ENCODE results near the gene FXYD4. TPM values are rescaled to one million over a fixed set of nuclear protein-coding genes. Genes with fewer than 3 reads are reported as not detected.

FXYD4 gene
- total RNA-seq, 1 donor from 2014 or later, result not detected

- no peak overlapping the region for H3K27ac ChIP-seq
- DNase-seq (ENCODE audit: extremely low spot score in 2 of 2), result no peak
- no peaks in the 10 kb centered on the region for H3K36me3 ChIP-seq
- intact Hi-C loops (cut with DNase I), result no loop called here
- TF ChIP-seq POLR2A (IDR thresholded peaks at IDR 0.05), result no peak
- TF ChIP-seq POLR2AphosphoS5 (IDR thresholded peaks at IDR 0.05; ENCODE audit: insufficient read depth in 1 of 2, low read depth in 1 of 2), result no peak
- TF ChIP-seq CTCF (IDR thresholded peaks at IDR 0.05), result no peak
- no peaks in the 10 kb centered on the region for H3K9me3 ChIP-seq
- H3K27me3 ChIP-seq, result no peaks in the 10 kb centered on the region
- no peaks in the 10 kb centered on the region for H3K4me1 ChIP-seq
- no peak overlapping the region for H3K4me3 ChIP-seq
Measured at GRCh38 chr10:43340101-43340500, 31.3 kb upstream of the FXYD4 start.

GRCh38 chr10:43340619-43341018, 30.8 kb upstream of the FXYD4 start:
- no peak for TF ChIP-seq POLR2A (IDR thresholded peaks at IDR 0.05)
- TF ChIP-seq POLR2AphosphoS5 (IDR thresholded peaks at IDR 0.05; ENCODE audit: insufficient read depth in 1 of 2, low read depth in 1 of 2), result no peak
- no peak for TF ChIP-seq CTCF (IDR thresholded peaks at IDR 0.05)
- H3K27me3 ChIP-seq, result no peaks in the 10 kb centered on the region
- no peaks in the 10 kb centered on the region for H3K9me3 ChIP-seq
- H3K4me3 ChIP-seq, result no peak overlapping the region
- no peaks in the 10 kb centered on the region for H3K4me1 ChIP-seq
- intact Hi-C loops (cut with DNase I), result no loop called here
- no peak for DNase-seq (ENCODE audit: extremely low spot score in 2 of 2)
- H3K36me3 ChIP-seq, result no peaks in the 10 kb centered on the region
- no peak overlapping the region for H3K27ac ChIP-seq

GRCh38 chr10:43341450-43341849, 30.0 kb upstream of the FXYD4 start:
- no peaks in the 10 kb centered on the region for H3K9me3 ChIP-seq
- no peak overlapping the region for H3K4me3 ChIP-seq
- H3K36me3 ChIP-seq, result no peaks in the 10 kb centered on the region
- DNase-seq (ENCODE audit: extremely low spot score in 2 of 2), result no peak
- no peaks in the 10 kb centered on the region for H3K4me1 ChIP-seq
- TF ChIP-seq CTCF (IDR thresholded peaks at IDR 0.05) (no peak), POLR2AphosphoS5 (IDR thresholded peaks at IDR 0.05; ENCODE audit: insufficient read depth in 1 of 2, low read depth in 1 of 2) (no peak), POLR2A (IDR thresholded peaks at IDR 0.05) (no peak)
- intact Hi-C loops (cut with DNase I), result no loop called here
- no peaks in the 10 kb centered on the region for H3K27me3 ChIP-seq
- H3K27ac ChIP-seq, result no peak overlapping the region

- no peak for TF ChIP-seq POLR2AphosphoS5 (IDR thresholded peaks at IDR 0.05; ENCODE audit: insufficient read depth in 1 of 2, low read depth in 1 of 2)
- no peak for TF ChIP-seq CTCF (IDR thresholded peaks at IDR 0.05)
- TF ChIP-seq POLR2A (IDR thresholded peaks at IDR 0.05), result no peak
- no peak for DNase-seq (ENCODE audit: extremely low spot score in 2 of 2)
- intact Hi-C loops (cut with DNase I), result no loop called here
- no peaks in the 10 kb centered on the region for H3K9me3 ChIP-seq
- H3K4me3 ChIP-seq, result no peak overlapping the region
- H3K27ac ChIP-seq, result no peak overlapping the region
- no peaks in the 10 kb centered on the region for H3K4me1 ChIP-seq
- no peaks in the 10 kb centered on the region for H3K27me3 ChIP-seq
- no peaks in the 10 kb centered on the region for H3K36me3 ChIP-seq
Measured at GRCh38 chr10:43342279-43343125, 28.9 kb upstream of the FXYD4 start.

GRCh38 chr10:43343126-43343525, 28.3 kb upstream of the FXYD4 start:
- H3K4me1 ChIP-seq, result no peaks in the 10 kb centered on the region
- H3K36me3 ChIP-seq, result no peaks in the 10 kb centered on the region
- DNase-seq (ENCODE audit: extremely low spot score in 2 of 2), result no peak
- intact Hi-C loops (cut with DNase I), result no loop called here
- H3K9me3 ChIP-seq, result no peaks in the 10 kb centered on the region
- H3K27me3 ChIP-seq, result no peaks in the 10 kb centered on the region
- no peak for TF ChIP-seq CTCF (IDR thresholded peaks at IDR 0.05)
- no peak for TF ChIP-seq POLR2AphosphoS5 (IDR thresholded peaks at IDR 0.05; ENCODE audit: insufficient read depth in 1 of 2, low read depth in 1 of 2)
- H3K27ac ChIP-seq, result no peak overlapping the region
- H3K4me3 ChIP-seq, result no peak overlapping the region
